H1 (cell line): ENCODE data around the gene ZMYM3. TPM values are rescaled to one million over a fixed set of nuclear protein-coding genes. Genes with fewer than 3 reads are reported as not detected.

Experiments used
- CTCF ChIA-PET: fragments of 300-600 bp; sonication (Branson Sonifier 250); formaldehyde crosslinking; loops from one replicate; lab custom pipeline; 2021; ENCODE audit not compliant: partially characterized antibody; lab: Charles Lee
- POLR2A ChIA-PET: fragments of 300-600 bp; sonication (Branson Sonifier 250); formaldehyde crosslinking; loops from one replicate; lab custom pipeline; 2021; ENCODE audit warnings: inconsistent platforms; ENCODE audit not compliant: partially characterized antibody; lab: Charles Lee
- DNase-seq, 2 experiments: peaks; one replicate each; pipeline versions ENCODE4 v3.0.0 to v3.0.0-alpha.2; 2010 to 2022; ENCODE audit warnings: low spot score in 2 of 2, low read depth in 1 of 2, mixed read lengths in 1 of 2
- FAIRE-seq: peaks from 2 replicates; lab custom pipeline; 2011; peaks lifted over from hg19 to GRCh38; lab: Jason Lieb, UNC
- H2AFZ ChIP-seq: 2 replicates; pipeline ENCODE4 v1.8.1; 2012; ENCODE audit warnings: low read length, inconsistent platforms
- H2AK5ac ChIP-seq: 2 replicates; pipeline ENCODE4 v1.6.1; 2013; ENCODE audit warnings: low read depth, low read length
- H2BK120ac ChIP-seq: replicated peaks from 2 replicates; pipeline ENCODE3; 2013; ENCODE audit warnings: low read depth, low read length, inconsistent platforms
- H2BK12ac ChIP-seq: 2 replicates; pipeline ENCODE4 v1.6.1; 2013; ENCODE audit warnings: low read depth, low read length
- H2BK15ac ChIP-seq: 2 replicates; pipeline ENCODE4 v1.6.1; 2013; ENCODE audit warnings: low read length
- H2BK20ac ChIP-seq: 2 replicates; pipeline ENCODE4 v1.6.1; 2013; ENCODE audit warnings: low read length
- H2BK5ac ChIP-seq: 2 replicates; pipeline ENCODE4 v1.6.1; 2013; ENCODE audit warnings: low read depth, low read length
- H3K14ac ChIP-seq: 2 replicates; pipeline ENCODE4 v1.6.1; 2013; ENCODE audit warnings: inconsistent platforms; ENCODE audit not compliant: insufficient read length
- H3K18ac ChIP-seq: 2 replicates; pipeline ENCODE4 v1.6.1; 2013; ENCODE audit warnings: low read length; ENCODE audit errors: extremely low read depth
- H3K23ac ChIP-seq: 2 replicates; pipeline ENCODE4 v1.6.1; 2013; ENCODE audit warnings: inconsistent platforms; ENCODE audit not compliant: insufficient read length
- H3K23me2 ChIP-seq: 2 replicates; pipeline ENCODE4 v1.6.1; 2013; ENCODE audit warnings: low read depth, low read length
- H3K27ac ChIP-seq: 2 replicates; pipeline ENCODE4 v1.6.1; 2011; ENCODE audit warnings: low read depth, low read length, inconsistent platforms
- H3K27me3 ChIP-seq, 4 experiments: replicated peaks in 1 of 4; 1 replicate in 1 of 4; 2 replicates in 3 of 4; pipeline versions ENCODE4 v1.6.1 to v1.8.1; 2011 to 2013; ENCODE audit warnings: low read length in 3 of 4, mild to moderate bottlenecking in 3 of 4, inconsistent platforms in 2 of 4, mixed read lengths in 2 of 4, moderate library complexity in 1 of 4; ENCODE audit not compliant: control insufficient read depth in 3 of 4, insufficient read depth in 3 of 4; ENCODE audit errors: extremely low read depth in 1 of 4
- H3K36me3 ChIP-seq, 4 experiments: 2 replicates each; pipeline versions ENCODE4 v1.6.1 to v1.8.1; 2011 to 2013; ENCODE audit warnings: mild to moderate bottlenecking in 4 of 4, low read length in 3 of 4, moderate library complexity in 2 of 4, control low read depth in 1 of 4, inconsistent platforms in 1 of 4; ENCODE audit not compliant: insufficient read depth in 4 of 4, control insufficient read depth in 2 of 4
- H3K4ac ChIP-seq: replicated peaks from 2 replicates; pipeline ENCODE3; 2013; ENCODE audit warnings: low read length, low read depth, mixed read lengths, inconsistent platforms; ENCODE audit not compliant: insufficient read length
- H3K4me1 ChIP-seq, 4 experiments: replicated peaks in 1 of 4; 1 replicate in 1 of 4; 2 replicates in 3 of 4; pipeline versions ENCODE4 v1.6.1 to v1.8.1; 2011 to 2013; ENCODE audit warnings: low read length in 3 of 4, inconsistent platforms in 2 of 4, mixed read lengths in 1 of 4; ENCODE audit not compliant: insufficient read depth in 4 of 4, control insufficient read depth in 3 of 4
- H3K4me2 ChIP-seq, 2 experiments: 2 replicates each; pipeline versions ENCODE4 v1.6.1 to v1.8.1; 2011 to 2013; ENCODE audit warnings: low read depth in 2 of 2, low read length in 2 of 2, control low read depth in 1 of 2, inconsistent platforms in 1 of 2, mild to moderate bottlenecking in 1 of 2; ENCODE audit not compliant: insufficient read depth in 1 of 2
- H3K4me3 ChIP-seq, 4 experiments: fragments of 200-600, 300-600 bp in 1 of 4; sonication (generic), shearing (Covaris generic), sonication (Bioruptor Twin) in 1 of 4; 2 replicates each; pipeline versions ENCODE4 v1.5.1 to v1.8.1; 2011 to 2016; ENCODE audit warnings: low read length in 4 of 4, low read depth in 3 of 4, control low read depth in 2 of 4, inconsistent platforms in 2 of 4, mild to moderate bottlenecking in 2 of 4, mixed read lengths in 1 of 4, moderate library complexity in 1 of 4; ENCODE audit not compliant: insufficient read depth in 2 of 4; ENCODE audit errors: extremely low read depth in 1 of 4
- H3K56ac ChIP-seq: replicated peaks from 2 replicates; pipeline ENCODE3; 2013; ENCODE audit warnings: low read depth, mild to moderate bottlenecking, mixed read lengths, low read length, inconsistent platforms; ENCODE audit not compliant: insufficient read length
- H3K79me1 ChIP-seq: 2 replicates; pipeline ENCODE4 v1.6.1; 2013; ENCODE audit warnings: low read depth, low read length, control low read depth
- H3K79me2 ChIP-seq, 2 experiments: 2 replicates each; pipeline versions ENCODE4 v1.6.1 to v1.8.1; 2012 to 2013; ENCODE audit warnings: low read length in 2 of 2, mild to moderate bottlenecking in 2 of 2, inconsistent platforms in 1 of 2; ENCODE audit not compliant: insufficient read depth in 2 of 2, control insufficient read depth in 1 of 2
- H3K9ac ChIP-seq, 4 experiments: replicated peaks in 1 of 4; 1 replicate in 1 of 4; 2 replicates in 3 of 4; pipeline versions ENCODE4 v1.6.1 to v1.8.1; 2011 to 2013; ENCODE audit warnings: low read depth in 3 of 4, low read length in 3 of 4, control low read depth in 2 of 4, mild to moderate bottlenecking in 2 of 4, moderate library complexity in 2 of 4, inconsistent platforms in 1 of 4; ENCODE audit errors: extremely low read depth in 1 of 4
- H3K9me3 ChIP-seq, 2 experiments: 2 replicates each; pipeline versions ENCODE4 v1.6.1 to v1.8.1; 2012 to 2013; ENCODE audit warnings: mild to moderate bottlenecking in 2 of 2, moderate library complexity in 2 of 2, control low read depth in 1 of 2, inconsistent platforms in 1 of 2, low read depth in 1 of 2, low read length in 1 of 2, mixed read lengths in 1 of 2; ENCODE audit not compliant: insufficient read depth in 2 of 2
- H4K20me1 ChIP-seq, 2 experiments: replicated peaks in 1 of 2; 2 replicates each; pipeline versions ENCODE3 to v1.8.1; 2011 to 2013; ENCODE audit warnings: inconsistent platforms in 2 of 2, low read length in 2 of 2, mild to moderate bottlenecking in 1 of 2; ENCODE audit not compliant: insufficient read depth in 2 of 2, control insufficient read depth in 1 of 2
- H4K5ac ChIP-seq: 2 replicates; pipeline ENCODE4 v1.6.1; 2013; ENCODE audit warnings: low read length, low read depth, mixed read lengths, inconsistent platforms; ENCODE audit not compliant: insufficient read length
- H4K8ac ChIP-seq: 2 replicates; pipeline ENCODE4 v1.8.0; 2013; ENCODE audit warnings: mild to moderate bottlenecking, moderate library complexity, low read length, inconsistent platforms; ENCODE audit not compliant: insufficient read depth; ENCODE audit errors: extremely low read depth
- H4K91ac ChIP-seq: replicated peaks from 2 replicates; pipeline ENCODE3; 2013; ENCODE audit warnings: low read length, mixed read lengths, inconsistent platforms; ENCODE audit not compliant: insufficient read length
- EP300 ChIP-seq, 2 experiments: IDR thresholded peaks; 1 replicate in 1 of 2; 2 replicates in 1 of 2; pipeline ENCODE4 v1.6.1; 2011 to 2012; ENCODE audit warnings: low read depth in 2 of 2, low read length in 2 of 2, mild to moderate bottlenecking in 2 of 2, borderline replicate concordance in 1 of 2, inconsistent platforms in 1 of 2, moderate library complexity in 1 of 2
- NANOG ChIP-seq: IDR thresholded peaks from 2 replicates; pipeline ENCODE4 v1.6.1; 2011; ENCODE audit warnings: low read length, low read depth, mild to moderate bottlenecking, inconsistent platforms; ENCODE audit not compliant: insufficient read depth, poor library complexity, severe bottlenecking
- RXRA ChIP-seq: IDR thresholded peaks from 2 replicates; pipeline ENCODE4 v1.6.1; 2011; ENCODE audit warnings: low read depth, mild to moderate bottlenecking, low read length, moderate library complexity; ENCODE audit not compliant: insufficient read depth
- SIN3A ChIP-seq, 2 experiments: IDR thresholded peaks in 1 of 2; conservative IDR thresholded peaks in 1 of 2; 2 replicates each; pipeline ENCODE4 v1.6.1; 2011 to 2012; ENCODE audit warnings: low read length in 2 of 2, improper control_type of control experiment in 1 of 2, low read depth in 1 of 2, mild to moderate bottlenecking in 1 of 2
- TAF1 ChIP-seq: IDR thresholded peaks from 2 replicates; pipeline ENCODE4 v1.6.1; 2011; ENCODE audit warnings: mild to moderate bottlenecking, low read depth, low read length
- ZNF274 ChIP-seq: IDR thresholded peaks from 2 replicates; pipeline ENCODE4 v1.7.0; 2012; ENCODE audit warnings: low read length, borderline replicate concordance; ENCODE audit errors: extremely low read depth
- WGBS, 2 experiments: shearing (Covaris generic) in 1 of 2; methylation state at CpG; one replicate each; pipeline versions ENCODE4 v1.1.6 to v1.1.7; 2013 to 2015; ENCODE audit warnings: low lambda C conversion rate in 2 of 2, mixed read lengths in 2 of 2, inconsistent platforms in 1 of 2, low coverage in 1 of 2, missing lambda C conversion rate in 1 of 2; ENCODE audit not compliant: insufficient replicate concordance in 2 of 2, insufficient coverage in 1 of 2, insufficient read length in 1 of 2; ENCODE audit errors: extremely low coverage in 1 of 2, missing lambda C conversion rate in 1 of 2; 5-methylcytosine and 5-hydroxymethylcytosine counted together
- long read RNA-seq, 2 experiments: library from RNA in 1 of 2; library from capped mRNA in 1 of 2; stranded (forward); transcript quantifications; one replicate each; pipeline ENCODE4 v2.0.0, GENCODE V29; 2021; ENCODE audit warnings: inconsistent platforms in 1 of 2
- polyA minus RNA-seq, 3 experiments: library from RNA; depleted of rRNA, polyadenylated mRNA; stranded (reverse); fragments of >200 nt; gene quantifications; 1 replicate in 2 of 3; 2 replicates in 1 of 3; pipeline ENCODE4 v1.2.3, GENCODE V29; 2011
- polyA plus RNA-seq, 7 experiments: library from polyadenylated mRNA; depleted of rRNA in 3 of 7; stranded (reverse) in 5 of 7; unstranded in 2 of 7; fragments of >200 nt in 5 of 7; fragments of 200-250 nt in 2 of 7; gene quantifications; 1 replicate in 5 of 7; 2 replicates in 1 of 7; 4 replicates in 1 of 7; pipeline versions ENCODE4 v1.2.1 to v1.2.3, GENCODE V29; 2011 to 2013; ENCODE audit warnings: missing spikeins in 2 of 7, mixed read lengths in 2 of 7
- total RNA-seq: library from RNA; stranded (reverse); fragmentation: NEBNext Ultra II Directional; extraction: Animal tissue kit (Norgen Biotek cat#: 25700); gene quantifications from 2 replicates; pipeline ENCODE4 v1.2.1, GENCODE V29; 2021

Gene ZMYM3
- 82.0 and 86.4 TPM in 2 replicates for total RNA-seq
- 56.7 and 79.2 TPM in 2 replicates for polyA plus RNA-seq (2011; rRNA removed)
- polyA plus RNA-seq (2011; cell fraction: cytosol; rRNA removed), result 55.3 TPM
- 179 TPM for polyA plus RNA-seq (2011; cell fraction: nucleus; rRNA removed)
- polyA plus RNA-seq (2012, experiment 1 of 2), result 64.8 to 71.3 TPM (median 70.1 TPM) in 4 replicates
- 54.6 TPM for polyA plus RNA-seq (2012, experiment 2 of 2)
- polyA plus RNA-seq (2013, experiment 1 of 2), result 42.3 TPM
- 36.4 TPM for polyA plus RNA-seq (2013, experiment 2 of 2)
- 105 and 113 TPM in 2 replicates for polyA minus RNA-seq (2011; rRNA and poly(A)+ RNA removed)
- polyA minus RNA-seq (2011; cell fraction: cytosol; rRNA and poly(A)+ RNA removed), result 68.3 TPM
- 65.1 TPM for polyA minus RNA-seq (2011; cell fraction: nucleus; rRNA and poly(A)+ RNA removed)
- long read RNA-seq, experiment 1, full-length matches to known transcripts, result 5 of 81 reads
- long read RNA-seq, experiment 1, partial matches to known transcripts, result 61 of 81 reads
- long read RNA-seq, experiment 1, other reads (novel, unspliced or antisense), result 15 of 81 reads
- long read RNA-seq, experiment 2, partial matches to known transcripts, result 9 of 13 reads
- long read RNA-seq, experiment 2, other reads (novel, unspliced or antisense), result 4 of 13 reads

GRCh38 chrX:71254092-71254963, at the start of gene ZMYM3:
ZMYM3 (minus strand) TSS chrX:71254140; CDS start chrX:71253255, 885 bp downstream.
- FAIRE-seq, result no peak
- 0% methylated on average over 9 of the region's 54 CpGs; no CpG with 5 or more reads in 1 of the 2 experiments for WGBS, 2 experiments
- TF ChIP-seq NANOG (no peak), RXRA (no peak), ZNF274 (no peak), EP300 (IDR thresholded peaks at IDR 0.05; ENCODE audit: borderline replicate concordance in 1 of 2, low read depth in 2 of 2, low read length in 2 of 2) (no peak), TAF1 (peak; percentile 44; the same call in 1 of the 2 replicates), SIN3A (conservative IDR thresholded peaks at IDR 0.05 in 1 of 2, IDR thresholded peaks at IDR 0.05 in 1 of 2; ENCODE audit: low read depth in 1 of 2, low read length in 2 of 2) (no peak)

More at GRCh38 chrX:71254092-71254963, at the start of gene ZMYM3:
- peak within 1 kb of the TSS; percentile 75; the same call in 1 of the 2 replicates for H3K27ac ChIP-seq
- 0 out of 2 replicates have a peak within 1 kb of the TSS, but pooled peaks have one; percentile 46 for H2BK15ac ChIP-seq
- peaks cover 0 to 5% (median 3%) of the 10 kb centered on the region in 4 experiments; a peak in 4 of 7 replicates for H3K4me1 ChIP-seq
- H3K4me3 ChIP-seq, result peak within 1 kb of the TSS; percentile 79 to 99 (median 82)
- peaks cover 9 to 18% (median 14%) of the 10 kb centered on the region in 4 experiments for H3K36me3 ChIP-seq
- H4K91ac ChIP-seq, result peak within 1 kb of the TSS; percentile 89
- H3K9me3 ChIP-seq, result no peaks in the 10 kb centered on the region
- H2BK12ac ChIP-seq, result peak within 1 kb of the TSS; percentile 50; the same call in 1 of the 2 replicates
- no peak within 1 kb of the TSS for H2BK120ac ChIP-seq
- ChIA-PET POLR2A (interaction anchor here (0.6 to 3.1 kb wide), 19 partner anchors 8 to 112 kb away, joined by 3 to 28 read pairs (median 3); partner anchors contain the start of genes ITGB1BP2, NONO and TAF1), CTCF (interaction anchor here (0.5 to 2.3 kb wide), 6 partner anchors 27 to 1547 kb away, joined by 3 to 8 read pairs (median 4); partner anchors contain the start of gene NONO)
- H3K23ac ChIP-seq, result no peak within 1 kb of the TSS
- H4K20me1 ChIP-seq, result no peaks in the 10 kb centered on the region
- H3K56ac ChIP-seq, result peak within 1 kb of the TSS; percentile 97
- peaks cover 0 to 26% of the 10 kb centered on the region in 2 experiments; a peak in 2 of 4 replicates for H3K79me2 ChIP-seq
- no peak within 1 kb of the TSS for H3K4ac ChIP-seq
- peak within 1 kb of the TSS; percentile 68 for H4K8ac ChIP-seq
- peak within 1 kb of the TSS; percentile 91; the same call in 1 of the 2 replicates for H2BK5ac ChIP-seq
- no peaks in the 10 kb centered on the region; the same call in 1 of the 2 replicates for H3K79me1 ChIP-seq
- H2BK20ac ChIP-seq, result no peak within 1 kb of the TSS
- peak in 1 of 2 experiments; percentile 61 for DNase-seq
- no peak within 1 kb of the TSS for H2AFZ ChIP-seq
- peak within 1 kb of the TSS; percentile 75 to 85 (median 79) for H3K9ac ChIP-seq
- H4K5ac ChIP-seq, result peak within 1 kb of the TSS; percentile 86
- peak within 1 kb of the TSS; percentile 79 to 89 for H3K4me2 ChIP-seq
- no peak within 1 kb of the TSS for H3K14ac ChIP-seq
- H3K27me3 ChIP-seq, result no peaks in the 10 kb centered on the region
- peak within 1 kb of the TSS; percentile 53; the same call in 1 of the 2 replicates for H2AK5ac ChIP-seq
- H3K23me2 ChIP-seq, result peaks cover 6% of the 10 kb centered on the region; the same call in 1 of the 2 replicates
- H3K18ac ChIP-seq, result peak within 1 kb of the TSS; percentile 87
